CD1c-positive myeloid dendritic cell (primary cell): ENCODE data around the gene TARS3.
"Not testable (repeated sequence)": the region's sequence is repeated elsewhere in the genome, so short reads cannot be mapped to it uniquely, and the experiment has no call there.

ENCODE experiments used
- DNase-seq: peaks from one replicate; pipeline ENCODE4 v3.0.0-alpha.2; 2016; ENCODE audit errors: extremely low spot score

The TARS3 gene

DNA sequence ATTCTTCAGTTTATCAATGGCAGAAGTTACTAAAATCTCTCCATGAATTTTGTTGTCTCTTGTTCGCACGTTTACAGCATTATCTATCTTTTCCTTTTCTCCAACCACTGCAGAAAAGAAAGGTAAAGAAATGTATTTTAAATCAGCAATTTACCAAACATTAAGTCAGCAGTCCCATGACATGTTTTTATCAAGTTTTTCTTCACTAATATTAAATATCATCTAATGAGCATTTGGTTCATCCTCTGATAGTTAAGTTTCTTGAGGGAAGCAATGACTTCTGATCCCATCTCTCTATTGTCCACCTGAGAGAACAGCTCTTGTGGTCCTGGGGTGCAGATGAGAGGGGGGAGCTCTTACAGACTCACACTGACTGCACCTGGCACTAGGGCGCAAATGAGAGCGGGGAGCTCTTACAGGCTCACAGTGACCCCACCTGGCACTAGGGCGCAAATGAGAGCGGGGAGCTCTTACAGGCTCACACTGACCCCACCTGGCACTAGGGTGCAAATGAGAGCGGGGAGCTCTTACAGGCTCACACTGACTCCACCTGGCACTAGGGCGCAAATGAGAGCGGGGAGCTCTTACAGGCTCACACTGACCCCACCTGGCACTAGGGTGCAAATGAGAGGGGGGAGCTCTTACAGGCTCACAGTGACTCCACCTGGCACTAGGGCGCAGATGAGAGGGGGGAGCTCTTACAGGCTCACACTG lies 69.5 kb downstream of the TARS3 start:
- DNase-seq, result not testable (repeated sequence)

DNA sequence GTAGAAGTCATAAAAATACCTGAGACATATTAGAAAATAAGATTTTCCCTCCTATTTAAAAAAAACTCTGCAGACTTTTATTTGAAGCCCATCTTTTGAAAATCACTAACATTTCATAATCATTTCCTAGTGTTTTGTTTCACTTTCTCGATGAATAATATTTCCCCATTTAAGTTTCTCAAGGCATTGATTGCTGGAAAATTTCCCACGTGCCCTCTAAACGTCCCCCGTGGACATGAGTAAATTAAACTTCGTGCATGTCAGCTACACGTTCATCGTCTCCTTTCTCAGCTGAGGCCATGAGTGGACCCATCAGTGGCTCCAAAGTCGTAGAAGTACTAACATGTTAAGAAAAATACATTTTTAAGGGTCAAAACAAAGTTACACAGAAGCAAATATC lies 70.1 kb downstream of the TARS3 start:
- DNase-seq, result peak; percentile 59

DNA sequence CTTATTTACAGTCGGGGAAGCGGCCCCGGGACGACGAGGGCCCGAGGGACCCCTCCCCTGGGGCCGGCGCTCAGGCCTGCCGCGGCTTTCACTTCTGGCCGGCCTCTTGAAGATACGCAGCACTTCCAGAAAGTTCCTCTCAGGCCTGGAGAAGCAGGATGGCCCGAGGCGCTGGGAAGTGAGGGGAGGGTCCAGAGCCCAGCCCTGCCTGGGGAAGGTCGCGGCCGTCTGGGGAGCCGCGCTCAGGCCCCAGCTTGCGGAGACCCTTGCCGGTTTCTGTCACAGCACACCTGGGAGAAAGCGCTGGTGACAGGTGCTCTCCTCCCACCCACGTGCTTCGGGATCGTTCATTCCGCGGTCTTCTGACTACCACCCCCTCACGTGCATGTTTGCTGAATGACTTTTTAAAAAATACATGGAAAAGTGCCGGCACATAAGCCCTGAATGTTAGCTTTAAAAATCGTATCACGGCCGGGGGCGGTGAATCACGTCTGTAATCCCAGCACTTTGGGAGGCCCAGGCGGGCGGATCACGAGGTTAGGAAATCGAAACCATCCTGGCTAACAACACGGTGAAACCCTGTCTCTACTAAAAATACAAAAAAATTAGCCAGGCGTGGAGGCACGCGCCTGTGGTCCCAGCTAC lies 71.4 kb downstream of the TARS3 start:
- no peak for DNase-seq

GRCh38 chr15:101652098-101652785 lies 72.0 kb downstream of the TARS3 start, which contains the start of gene TM2D3:
TSS of gene TM2D3 (minus strand) at chr15:101652381. CDS start at chr15:101652361, 20 bp downstream.
- peak; percentile 98 for DNase-seq

DNA sequence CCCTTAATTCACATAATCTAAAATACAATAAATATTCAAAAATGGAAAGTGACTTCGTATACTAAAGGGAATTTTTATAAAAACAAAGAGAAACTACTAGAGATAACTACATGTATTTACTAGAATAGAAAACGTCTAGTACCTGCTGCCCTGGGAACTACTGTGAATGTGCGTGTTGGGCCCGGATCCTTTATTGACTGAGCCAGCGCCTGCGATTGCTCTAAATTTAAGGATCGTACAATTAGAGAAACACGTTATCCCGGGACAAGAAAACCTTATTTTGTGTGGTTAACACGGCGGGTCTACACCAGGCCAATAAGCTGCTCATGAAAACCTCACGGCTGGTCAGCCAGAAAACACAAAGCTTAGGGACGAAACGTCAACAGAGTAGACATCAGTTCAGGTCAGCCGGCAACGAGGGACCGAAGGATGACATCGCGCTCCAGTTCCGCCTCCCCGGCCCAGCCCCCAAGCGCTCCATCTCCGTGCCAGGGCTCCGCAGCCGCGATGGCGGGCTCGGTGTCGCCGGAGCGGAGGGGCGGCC lies 72.6 kb downstream of the TARS3 start:
- DNase-seq, result no peak

GRCh38 chr15:101650145-101650544 lies 74.1 kb downstream of the TARS3 start:
- DNase-seq, result no peak

DNA sequence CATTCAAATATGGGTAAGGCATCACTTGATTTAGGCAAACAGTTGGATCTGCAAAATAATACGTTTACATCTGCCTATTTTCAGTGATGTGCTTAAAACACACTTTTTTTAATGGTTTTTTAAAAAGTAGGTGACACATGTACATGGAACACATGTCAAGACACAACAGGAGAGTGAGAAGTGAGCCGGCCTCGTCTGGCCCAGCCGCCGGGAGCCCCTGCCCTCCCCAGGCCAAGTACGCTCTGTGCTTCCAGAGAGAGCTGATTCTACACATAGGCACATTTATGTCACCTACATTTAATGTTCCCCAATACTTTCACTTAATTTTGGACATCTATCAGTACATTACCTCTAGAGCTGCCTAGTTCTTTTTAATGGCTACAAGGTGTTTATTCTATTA lies 75.9 kb downstream of the TARS3 start:
- no peak for DNase-seq

GRCh38 chr15:101647251-101647650 lies 77.0 kb downstream of the TARS3 start:
- no peak for DNase-seq

GRCh38 chr15:101646672-101647071 lies 77.6 kb downstream of the TARS3 start:
- peak; percentile 25 for DNase-seq

GRCh38 chr15:101642361-101642760 lies 81.9 kb downstream of the TARS3 start:
- DNase-seq, result no peak

- peak; percentile 76 for DNase-seq
Measured at GRCh38 chr15:101641894-101642293, 82.4 kb downstream of the TARS3 start.

DNA sequence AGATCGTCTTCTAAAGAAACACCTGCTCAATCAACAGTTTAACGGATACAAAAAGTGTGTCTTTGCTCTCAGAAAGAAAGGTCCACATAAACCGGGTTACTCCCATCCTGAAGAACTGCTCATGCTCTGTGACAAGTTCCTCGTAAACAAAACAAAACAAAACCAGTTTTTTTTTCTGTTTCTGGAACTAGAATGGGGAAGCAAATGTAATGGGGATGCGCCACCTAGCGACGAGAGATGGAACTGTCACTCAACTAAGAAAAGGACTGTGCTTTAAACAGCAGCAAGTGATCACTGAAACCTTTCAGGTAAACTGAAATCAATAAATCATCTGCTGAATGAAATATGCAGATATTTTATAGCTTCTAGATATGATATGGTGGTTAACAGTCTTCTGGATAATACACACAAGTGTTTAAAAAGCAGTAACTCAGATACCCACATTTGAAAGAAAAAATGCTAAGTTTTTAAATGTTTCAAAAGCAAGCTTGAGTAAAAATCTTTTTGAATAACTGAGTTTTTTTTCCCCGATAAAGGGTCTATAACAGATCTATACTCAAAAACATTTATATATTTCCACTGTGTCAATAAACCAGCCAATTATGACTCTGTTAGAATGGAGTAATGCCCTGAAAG lies 83.0 kb downstream of the TARS3 start:
- DNase-seq, result peak; percentile 93

GRCh38 chr15:101639667-101640066 lies 84.6 kb downstream of the TARS3 start:
- no peak for DNase-seq

GRCh38 chr15:101637919-101638318 lies 86.4 kb downstream of the TARS3 start:
- DNase-seq, result no peak

DNA sequence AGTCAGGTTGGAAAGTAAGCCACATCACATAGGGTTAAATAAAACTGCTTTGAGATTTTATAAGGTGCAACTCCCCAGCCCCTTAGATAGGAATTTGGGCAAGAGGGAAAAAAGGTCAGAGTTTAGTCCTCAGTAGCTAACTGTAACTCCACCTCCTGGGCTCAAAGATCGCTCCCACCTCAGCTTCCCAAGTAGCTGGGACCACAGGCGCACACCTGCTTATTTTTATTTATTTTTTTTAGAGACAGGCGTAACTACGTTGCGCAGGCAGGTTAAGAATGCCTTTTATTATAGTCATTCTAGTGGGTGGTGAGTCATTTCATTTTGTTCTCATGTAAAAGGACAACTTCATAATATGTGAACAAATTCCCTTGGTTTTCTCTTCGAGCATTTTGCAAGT lies 86.8 kb downstream of the TARS3 start:
- no peak for DNase-seq

GRCh38 chr15:101637038-101637437 lies 87.2 kb downstream of the TARS3 start:
- no peak for DNase-seq

DNA sequence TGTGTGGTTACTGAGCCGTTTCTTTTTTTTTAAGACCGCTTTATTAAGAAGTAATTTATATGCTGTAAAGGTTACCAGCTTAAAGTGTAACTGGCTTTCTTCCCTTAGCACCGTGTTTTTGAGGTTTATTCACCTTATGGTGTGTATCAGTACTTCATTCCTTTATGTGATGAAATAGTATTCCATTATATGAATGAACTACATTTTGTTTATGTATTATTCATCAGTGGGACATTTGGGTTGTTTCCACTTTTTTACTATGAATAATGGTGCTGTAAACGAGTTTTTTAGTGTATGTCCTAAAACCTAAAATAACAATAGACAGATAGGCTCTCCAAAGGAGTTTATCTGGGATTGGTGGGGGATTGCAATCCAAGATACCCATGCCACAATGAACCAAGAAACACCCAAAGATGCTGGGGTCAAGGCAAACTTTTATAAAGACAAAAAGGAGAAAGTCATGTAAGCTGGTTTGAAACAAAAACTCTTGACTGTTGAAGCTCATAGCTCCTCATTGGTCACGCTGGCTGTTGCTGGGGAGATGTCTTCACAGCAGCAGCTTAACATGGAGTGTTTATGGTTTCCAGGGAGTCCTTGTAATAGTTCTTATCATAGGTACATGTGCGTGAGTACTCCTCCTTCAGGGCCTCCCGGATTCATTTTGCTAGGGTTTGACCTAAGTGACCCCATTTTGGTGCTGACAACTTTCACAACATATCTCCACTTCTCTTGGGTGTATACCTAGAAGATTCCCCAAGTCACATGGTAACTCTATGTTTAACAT lies 88.1 kb downstream of the TARS3 start:
- no peak for DNase-seq

DNA sequence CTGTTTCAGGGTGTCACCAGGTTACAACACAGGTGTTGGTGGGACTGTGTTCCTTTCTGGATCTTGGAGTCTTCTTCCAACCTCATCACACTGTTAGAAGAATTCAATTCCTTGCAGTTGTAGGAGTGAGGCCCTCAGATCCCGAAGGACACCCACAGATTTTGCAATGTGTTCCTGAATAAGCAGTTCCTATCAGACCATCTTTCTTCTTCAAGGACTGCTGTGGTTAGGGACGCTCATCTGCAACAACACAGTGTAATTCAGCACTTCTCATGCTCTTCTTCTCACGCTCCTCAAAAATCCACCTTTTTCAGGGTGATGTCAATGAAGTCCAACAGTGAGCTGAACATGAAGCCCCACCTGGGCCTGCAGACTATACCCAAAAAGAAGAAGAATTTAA lies 90.9 kb downstream of the TARS3 start:
- no peak for DNase-seq

- DNase-seq, result not testable (repeated sequence)
Measured at GRCh38 chr15:101626729-101627128, 97.5 kb downstream of the TARS3 start.

DNA sequence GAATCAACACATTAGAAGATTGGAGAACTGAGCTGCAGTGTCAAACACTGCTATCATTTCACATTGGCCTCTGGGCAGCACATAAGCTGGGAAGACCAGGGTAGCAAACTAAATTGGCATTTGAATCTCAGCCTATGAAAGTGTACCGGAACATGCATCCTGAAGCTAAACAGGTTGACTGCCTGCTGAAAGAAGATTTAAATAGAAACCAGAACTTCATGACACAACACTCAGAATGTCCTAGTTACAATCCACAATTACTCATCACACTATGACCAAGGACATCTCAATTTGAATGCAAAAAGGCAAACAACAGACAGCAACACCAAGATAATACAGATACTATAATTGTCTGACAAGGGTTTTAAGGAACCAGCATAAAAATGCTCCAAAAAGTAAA lies 98.3 kb downstream of the TARS3 start:
- no peak for DNase-seq

DNA sequence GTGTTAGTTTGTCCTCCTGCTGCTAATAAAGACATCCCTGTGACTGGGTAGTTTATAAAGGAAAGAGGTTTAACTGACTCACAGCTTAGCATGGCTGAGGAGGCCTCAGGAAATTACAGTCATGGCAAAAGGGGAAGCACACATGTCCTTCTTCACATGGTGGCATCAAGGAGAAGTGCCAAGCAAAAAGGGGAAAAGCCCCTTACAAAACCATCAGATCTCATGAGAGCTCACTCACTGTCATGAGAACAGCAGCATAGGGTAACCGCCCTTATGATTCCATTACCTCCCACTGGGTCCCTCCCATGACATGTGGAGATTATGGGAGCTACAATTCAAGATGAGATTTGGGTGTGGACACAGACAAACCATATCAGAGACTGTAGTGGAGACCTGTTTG lies 99.1 kb downstream of the TARS3 start:
- DNase-seq, result peak; percentile 71
